Measurements from ENCODE around the gene NAV2.

NAV2 gene

GRCh38 chr11:20036626-20037335 lies 324.1 kb downstream of the NAV2 start:
- in situ Hi-C loops (cut with MboI; ENCODE audit: low pct_unique_long_range_greater_than_20kb, low sequenced_read_pairs, unreplicated experiment): no loop called here
- no peak for DNase-seq (ENCODE audit: low spot score)
- TF ChIP-seq CTCF (IDR thresholded peaks at IDR 0.05; ENCODE audit: extremely low read depth, insufficient read depth, missing control alignments): no peak

DNA sequence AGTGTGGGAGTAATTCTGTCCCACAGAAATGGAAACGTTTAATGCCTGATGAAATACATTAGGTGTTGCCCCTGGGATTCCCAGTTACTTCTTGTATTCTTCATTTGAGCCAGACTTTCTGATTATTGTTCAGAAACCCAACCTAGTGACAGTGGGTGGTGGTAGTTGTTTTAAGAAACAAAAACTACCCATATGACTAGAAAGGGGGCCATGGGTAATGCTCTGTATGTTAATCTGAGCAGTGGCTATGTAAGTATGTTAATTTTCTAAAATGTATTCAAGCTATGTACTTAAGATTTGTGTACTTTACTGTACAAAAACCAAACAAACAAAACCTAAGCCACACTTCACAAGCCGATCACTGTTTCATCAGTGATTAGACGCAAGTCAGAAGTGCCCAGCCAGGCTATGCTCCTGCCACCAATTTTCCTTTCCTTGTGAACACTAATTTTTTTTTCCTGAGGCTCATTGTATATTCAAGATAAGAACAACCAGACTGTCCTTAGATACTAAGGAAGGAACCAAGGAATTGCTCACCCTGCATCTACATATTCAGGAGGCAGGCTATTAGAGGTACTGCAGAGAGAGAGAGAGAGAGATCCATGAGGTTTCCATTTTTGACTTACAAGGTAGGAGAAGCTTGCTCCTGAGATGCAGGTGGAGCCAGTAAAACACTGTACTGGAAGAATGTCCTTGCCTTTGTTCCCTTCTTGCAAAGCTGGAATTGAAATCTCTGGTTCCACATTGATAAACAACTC lies 324.9 kb downstream of the NAV2 start:
- in situ Hi-C loops (cut with MboI; ENCODE audit: low pct_unique_long_range_greater_than_20kb, low sequenced_read_pairs, unreplicated experiment): no loop called here
- TF ChIP-seq CTCF (IDR thresholded peaks at IDR 0.05; ENCODE audit: extremely low read depth, insufficient read depth, missing control alignments): no peak
- peak; percentile 22 for DNase-seq (ENCODE audit: low spot score)

DNA sequence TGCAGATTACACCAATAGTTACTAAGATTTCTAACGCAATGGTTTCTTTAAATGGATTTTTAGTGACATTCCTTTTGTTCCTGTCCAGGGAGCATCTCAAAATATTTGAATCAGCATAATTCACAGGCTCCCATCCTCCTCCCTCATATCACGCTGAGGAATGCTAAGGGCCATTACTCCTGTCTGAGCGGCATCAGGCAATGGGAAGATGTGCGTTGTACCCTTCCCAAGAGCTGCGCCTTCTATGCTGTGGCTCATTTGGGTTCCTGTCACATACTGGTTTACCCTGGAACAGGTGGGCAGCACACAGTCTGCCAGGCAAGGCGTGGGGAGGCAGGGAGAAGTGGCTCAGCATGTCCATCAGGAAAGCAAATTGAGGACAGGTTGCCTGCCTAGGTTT lies 325.8 kb downstream of the NAV2 start:
- in situ Hi-C loops (cut with MboI; ENCODE audit: low pct_unique_long_range_greater_than_20kb, low sequenced_read_pairs, unreplicated experiment): no loop called here
- no peak for DNase-seq (ENCODE audit: low spot score)
- TF ChIP-seq CTCF (IDR thresholded peaks at IDR 0.05; ENCODE audit: extremely low read depth, insufficient read depth, missing control alignments): no peak

DNA sequence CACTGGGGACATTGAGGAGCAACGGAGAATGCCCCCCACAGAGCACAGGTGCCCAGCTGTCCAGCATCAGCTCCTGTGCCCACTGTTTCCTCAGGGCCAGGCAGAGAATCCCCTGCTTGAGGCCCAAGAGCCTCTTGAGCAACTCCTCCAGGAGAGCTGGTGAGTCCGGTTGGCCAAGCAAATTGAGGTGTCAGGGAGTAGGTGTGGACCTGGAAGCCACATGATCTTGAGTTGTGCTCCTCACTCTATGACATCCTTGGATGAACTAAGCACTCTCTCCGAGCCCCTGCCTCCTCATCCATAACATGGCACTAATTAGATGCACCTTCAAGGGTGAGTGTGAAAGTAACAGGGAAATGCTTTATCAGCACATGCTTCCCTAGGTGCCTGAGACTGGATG lies 326.3 kb downstream of the NAV2 start:
- no peak for DNase-seq (ENCODE audit: low spot score)
- in situ Hi-C loops (cut with MboI; ENCODE audit: low pct_unique_long_range_greater_than_20kb, low sequenced_read_pairs, unreplicated experiment): no loop called here
- no peak for TF ChIP-seq CTCF (IDR thresholded peaks at IDR 0.05; ENCODE audit: extremely low read depth, insufficient read depth, missing control alignments)

DNA sequence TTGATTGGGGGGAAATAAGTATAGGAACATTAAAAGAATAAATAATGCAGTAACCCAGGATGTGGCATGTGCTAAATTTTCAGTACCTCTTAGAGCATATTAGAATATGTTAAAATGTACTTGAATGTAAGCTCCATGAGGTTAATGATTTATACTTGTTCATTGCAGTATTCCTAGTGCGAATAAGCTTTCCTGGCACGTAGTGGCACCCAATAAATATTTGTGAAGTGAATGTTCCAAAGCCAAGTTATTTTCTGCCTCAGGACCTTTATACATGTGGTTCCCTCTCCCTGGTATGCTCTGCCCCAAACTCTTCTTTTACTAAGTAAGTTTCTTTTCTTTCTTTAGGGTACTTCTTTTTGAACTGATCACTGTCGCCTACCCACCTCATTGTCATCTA lies 328.9 kb downstream of the NAV2 start:
- no peak for TF ChIP-seq CTCF (IDR thresholded peaks at IDR 0.05; ENCODE audit: extremely low read depth, insufficient read depth, missing control alignments)
- in situ Hi-C loops (cut with MboI; ENCODE audit: low pct_unique_long_range_greater_than_20kb, low sequenced_read_pairs, unreplicated experiment): no loop called here
- DNase-seq (ENCODE audit: low spot score): no peak

DNA sequence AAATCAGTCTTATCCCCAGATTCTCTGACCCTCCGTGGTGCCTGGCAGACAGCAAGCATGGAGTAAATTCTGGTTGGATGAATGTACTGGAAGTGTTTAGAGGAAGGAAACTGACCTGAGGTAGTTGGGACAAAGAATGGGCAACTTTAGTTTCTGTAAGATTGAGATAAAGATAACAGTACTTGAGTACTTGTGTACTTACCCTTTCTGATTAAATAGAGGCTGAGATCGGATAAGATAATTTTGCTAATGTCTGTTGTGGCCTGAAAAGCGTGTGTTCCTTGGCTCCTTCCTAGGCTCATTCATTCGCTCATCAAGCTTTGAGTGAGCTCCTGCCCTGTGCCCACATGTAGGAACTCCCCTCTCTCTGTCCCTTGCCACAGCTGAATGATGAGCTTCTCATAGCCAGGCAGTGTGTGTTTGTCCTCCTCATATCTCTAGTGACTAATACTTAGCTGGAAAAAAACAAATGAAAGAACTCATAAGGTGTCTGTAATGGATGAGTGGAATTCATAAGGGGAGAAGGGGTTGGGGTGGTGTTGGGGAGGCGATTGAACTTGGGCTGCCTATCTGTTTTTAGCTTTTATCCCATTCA lies 329.5 kb downstream of the NAV2 start:
- TF ChIP-seq CTCF (IDR thresholded peaks at IDR 0.05; ENCODE audit: extremely low read depth, insufficient read depth, missing control alignments): no peak
- in situ Hi-C loops (cut with MboI; ENCODE audit: low pct_unique_long_range_greater_than_20kb, low sequenced_read_pairs, unreplicated experiment): no loop called here
- DNase-seq (ENCODE audit: low spot score): no peak

Measured in GM13977 (cell line).